Renal pelvis (tissue), 4 donors: ENCODE data around the gene STK39. TPM values are rescaled to one million over a fixed set of nuclear protein-coding genes. Genes with fewer than 3 reads are reported as not detected.

Experiments used
- DNase-seq: peaks from one replicate; pipeline ENCODE4 v3.0.0-alpha.2; 2013
- polyA plus RNA-seq, 3 donors: library from polyadenylated mRNA; unstranded; fragments of 120-200 nt; gene quantifications; one replicate each; pipeline ENCODE4 v1.2.1, GENCODE V29; 2013; ENCODE audit not compliant: insufficient read length in 3 of 3

Gene STK39
- polyA plus RNA-seq, 3 donors = 28.7 to 30.0 (median 30.0) TPM

DNA sequence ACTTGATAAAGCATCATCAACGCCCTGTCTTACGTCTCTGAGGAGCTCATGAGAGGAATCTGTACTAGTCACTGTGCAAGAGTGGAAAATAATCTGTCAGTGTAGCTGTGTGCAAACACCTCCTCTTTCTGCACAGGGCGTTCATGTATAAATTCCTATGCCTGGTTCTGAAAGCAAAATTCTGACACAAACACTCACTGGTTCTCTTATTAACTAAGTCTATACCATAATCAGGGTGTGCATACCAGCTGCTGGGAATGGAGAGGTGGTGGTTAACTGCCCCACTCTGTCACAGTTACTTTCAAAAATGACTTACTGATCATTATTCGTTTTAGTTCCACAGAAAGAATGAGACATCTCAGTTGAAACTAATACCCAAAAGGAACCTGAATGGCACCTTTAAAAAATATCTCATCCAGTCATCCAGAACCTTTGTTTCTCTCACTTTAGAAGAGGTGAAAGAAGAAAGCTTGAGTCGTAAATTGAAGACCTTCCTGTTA, 35.7 kb downstream of the STK39 start:
- no peak for DNase-seq

DNA sequence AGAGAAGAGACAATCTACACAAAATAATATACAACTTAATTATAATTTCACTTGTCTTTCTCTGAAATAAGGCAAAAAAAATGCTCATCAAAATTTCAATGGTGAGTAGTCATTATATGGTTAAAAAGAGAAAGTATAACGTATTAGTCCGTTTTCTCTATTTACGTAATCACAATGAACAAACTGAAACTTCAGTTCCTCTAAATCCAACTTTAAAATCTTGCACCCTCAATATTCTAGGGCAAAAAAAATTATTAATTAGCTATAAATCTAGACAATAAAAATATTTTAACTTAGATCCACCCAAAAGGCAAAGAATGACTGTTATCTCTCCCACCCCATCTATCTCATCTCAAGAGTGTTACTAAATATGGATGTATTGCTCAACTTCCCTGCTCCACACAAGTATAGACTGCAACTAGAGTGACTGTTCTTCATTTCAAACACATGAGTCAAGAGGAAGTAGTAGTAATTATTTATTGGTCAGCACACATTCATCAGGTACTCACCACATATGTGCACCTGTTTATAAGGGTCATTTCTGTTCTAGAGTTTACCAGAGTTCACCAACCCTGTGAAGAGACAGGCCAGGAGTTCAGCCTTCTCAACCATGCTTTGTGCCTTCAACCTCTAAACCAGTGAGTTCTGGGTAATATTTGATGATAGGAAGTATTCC, 36.4 kb downstream of the STK39 start:
- no peak for DNase-seq

DNA sequence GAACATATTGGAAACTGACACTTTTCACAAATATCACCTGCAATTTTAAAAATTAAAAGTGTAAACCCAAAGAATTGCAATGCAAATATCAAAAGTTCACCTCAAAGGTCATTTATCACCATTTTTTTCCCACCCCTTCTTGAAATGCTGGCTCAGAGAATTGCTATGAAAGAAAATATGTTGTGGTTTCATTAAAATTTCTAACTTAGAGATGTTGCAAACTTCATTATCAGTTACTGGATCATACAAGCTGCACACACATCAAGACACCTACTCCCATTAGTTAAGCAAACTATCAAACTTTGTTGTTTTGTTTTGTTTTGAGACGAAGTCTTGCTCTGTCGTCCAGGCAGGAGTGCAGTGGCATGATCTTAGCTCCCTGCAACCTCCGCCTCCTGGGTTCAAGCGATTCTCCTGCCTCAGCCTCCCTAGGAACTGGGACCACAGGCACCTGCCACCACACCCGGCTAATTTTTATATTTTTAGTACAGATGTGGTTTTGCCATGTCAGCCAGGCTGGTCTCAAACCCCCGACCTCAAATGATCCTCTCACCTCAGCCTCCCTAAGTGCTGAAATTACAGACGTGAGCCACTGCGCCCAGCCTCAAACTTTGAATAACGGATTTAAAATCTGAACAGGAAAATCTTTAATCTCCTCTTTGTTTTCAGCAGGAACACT, 37.0 kb downstream of the STK39 start:
- DNase-seq = no peak

DNA sequence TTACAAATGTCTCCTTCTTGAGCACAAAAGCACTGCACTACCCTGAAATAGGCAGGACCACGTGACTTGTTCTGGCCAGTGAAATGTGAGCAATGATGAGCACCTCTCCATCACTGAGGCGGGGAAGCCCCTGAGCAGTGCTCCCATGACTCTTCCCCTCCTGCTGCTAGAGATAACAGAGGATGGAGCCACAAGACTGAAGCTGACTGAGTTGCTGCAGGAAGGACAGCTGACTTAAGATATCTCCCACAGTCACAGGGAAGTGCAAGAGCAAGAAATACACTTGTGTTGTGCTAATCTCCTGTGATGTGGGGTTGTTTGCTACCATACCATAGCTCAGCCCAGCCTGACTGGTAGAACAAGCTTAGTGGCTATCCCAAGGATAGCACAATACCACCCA, 38.7 kb downstream of the STK39 start:
- DNase-seq = no peak

DNA sequence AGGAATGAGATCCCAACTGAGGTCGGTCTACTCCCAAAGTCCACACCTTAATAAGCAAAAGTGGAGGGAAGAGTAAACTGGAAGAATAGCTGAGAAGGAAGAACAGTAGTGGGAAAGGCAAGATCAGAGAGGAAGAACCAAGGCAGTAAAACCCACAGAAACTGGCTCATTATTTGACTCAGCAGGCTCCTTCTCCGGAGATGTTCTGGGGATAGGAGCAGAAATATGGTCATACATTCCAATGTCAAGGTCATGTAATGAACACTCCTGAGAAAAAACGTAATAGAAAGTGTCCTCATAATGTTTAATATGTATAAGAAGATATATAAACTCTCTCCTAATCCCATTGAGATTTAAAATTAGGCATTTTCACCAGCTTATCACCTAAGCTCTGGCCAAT, 39.5 kb downstream of the STK39 start:
- DNase-seq = no peak

DNA sequence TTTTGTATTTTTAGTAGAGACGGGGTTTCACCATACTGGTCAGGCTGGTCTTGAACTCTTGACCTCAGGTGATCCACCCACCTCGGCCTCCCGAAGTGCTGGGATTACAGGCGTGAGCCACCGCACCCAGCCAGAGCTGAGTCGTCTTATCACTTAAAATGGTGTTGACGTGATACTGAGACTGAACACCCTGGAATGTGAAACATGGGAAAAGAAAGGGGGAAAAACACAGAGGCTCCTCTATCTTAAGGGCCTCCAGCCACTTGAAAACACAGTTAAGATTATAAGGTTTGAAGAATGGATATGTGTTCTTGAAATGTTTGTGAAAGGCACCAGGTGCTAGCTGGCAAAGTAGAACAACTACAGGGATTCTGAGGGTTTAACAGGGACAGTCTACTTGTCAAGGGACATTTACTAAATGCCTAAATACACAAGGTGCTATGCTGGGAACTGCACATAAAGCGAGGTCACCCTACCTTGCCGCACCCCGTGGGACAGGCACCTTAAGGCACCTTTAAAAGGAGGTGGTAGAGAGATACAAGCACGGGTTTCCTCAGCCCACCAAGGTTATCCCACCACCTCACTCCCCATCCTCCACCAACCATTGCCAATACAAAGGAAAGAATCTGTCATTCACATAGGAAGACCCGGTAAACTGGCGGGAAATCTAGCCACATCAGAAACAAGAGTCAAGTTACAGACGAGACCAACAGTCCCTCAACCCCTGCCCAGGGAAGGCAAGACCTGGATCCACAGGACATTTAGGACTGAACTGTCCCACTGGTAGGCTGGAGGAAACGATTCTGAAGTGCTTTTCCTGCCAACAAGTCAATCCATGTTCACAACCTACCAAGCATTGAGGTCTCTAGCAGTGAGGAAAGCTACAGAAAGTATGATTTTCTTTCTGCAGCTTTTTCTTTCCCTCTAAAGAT, 43.4 kb downstream of the STK39 start:
- DNase-seq = no peak

DNA sequence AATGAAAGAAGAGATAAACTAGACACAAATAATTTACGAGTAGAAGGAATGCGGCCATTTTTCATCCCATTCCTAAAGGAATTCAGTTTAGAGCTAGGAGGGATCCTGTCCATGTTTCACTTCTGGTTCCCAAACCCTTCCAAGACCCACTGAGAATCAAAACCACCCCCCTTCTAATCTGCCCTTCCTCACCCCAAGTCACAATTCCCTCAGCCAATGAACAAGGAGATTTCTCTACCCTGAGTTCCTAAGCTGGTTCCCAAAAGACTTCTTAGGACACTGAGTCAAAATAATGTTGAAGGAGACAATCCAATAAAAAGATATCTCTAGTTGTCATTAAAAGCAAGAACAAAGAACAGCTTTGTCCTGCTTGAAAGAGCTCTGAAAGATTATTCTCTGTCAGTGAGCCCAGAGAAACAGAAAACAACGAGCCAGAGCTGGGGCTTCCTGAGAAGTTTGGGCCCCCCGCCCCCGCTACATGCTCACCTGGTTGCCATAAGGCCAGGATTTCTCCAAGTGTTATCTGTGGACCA, 45.7 kb downstream of the STK39 start:
- DNase-seq = no peak

DNA sequence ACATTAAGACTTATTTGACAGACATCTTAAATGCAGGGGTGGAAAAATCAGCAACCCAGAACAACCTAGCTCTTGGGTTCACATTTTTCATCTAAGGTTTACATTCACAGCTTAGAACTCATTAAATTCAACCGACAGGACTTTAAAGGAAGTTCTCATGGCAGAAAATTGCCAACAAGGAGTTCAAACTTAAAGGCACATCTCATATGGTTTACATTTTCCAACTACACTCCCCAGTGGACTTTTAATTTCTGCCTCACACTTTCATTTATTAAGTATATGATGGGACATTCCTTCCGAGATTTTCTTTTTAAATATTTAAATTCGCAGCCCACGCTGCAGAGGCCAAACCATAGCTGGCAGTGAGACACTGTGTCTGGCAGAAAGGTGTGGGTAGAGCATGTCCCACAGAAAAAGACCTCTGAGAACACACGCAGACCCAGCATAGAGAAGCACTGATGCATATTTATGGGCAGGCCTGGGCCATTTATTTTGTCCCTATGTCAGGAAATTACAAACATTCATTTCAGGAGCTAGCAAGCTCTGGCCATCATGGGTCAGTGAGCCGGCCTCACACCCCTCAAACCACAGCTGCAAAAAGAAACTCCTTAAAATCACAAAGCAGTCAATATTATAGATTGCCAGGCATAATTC, 46.3 kb downstream of the STK39 start:
- peak; percentile 72 for DNase-seq

DNA sequence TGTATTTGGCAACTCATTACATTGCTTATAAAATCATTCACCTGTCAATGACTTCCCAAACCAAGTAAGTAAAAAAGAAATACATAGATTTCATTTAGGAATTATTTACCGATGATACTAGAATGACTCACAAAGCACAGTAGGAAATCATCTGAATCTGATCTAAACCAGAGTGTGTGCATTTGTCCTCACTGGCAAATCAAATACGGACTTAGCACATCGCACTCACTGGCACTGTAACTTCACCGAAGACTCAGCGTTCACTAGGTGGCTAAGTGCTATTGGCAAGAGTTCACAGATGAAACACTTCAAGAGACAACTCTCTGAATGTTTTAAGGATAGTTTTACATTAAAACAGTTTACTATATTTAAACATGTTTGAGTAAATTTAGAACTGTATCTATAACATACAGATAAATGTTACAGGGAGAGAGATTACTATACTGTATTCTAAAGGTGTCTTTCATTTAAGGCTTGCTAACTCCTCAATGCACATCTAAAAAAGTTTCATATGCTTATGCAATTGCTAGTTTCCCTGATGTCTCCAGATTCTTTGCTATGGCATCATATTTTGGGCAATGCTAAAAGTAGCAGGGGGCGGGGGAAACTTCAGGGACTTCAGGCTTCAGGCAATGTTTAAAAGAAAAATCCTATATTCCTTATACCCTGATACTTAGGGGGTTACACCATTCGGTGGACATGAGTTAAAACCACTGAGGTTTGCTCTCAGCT, 48.8 kb downstream of the STK39 start:
- no peak for DNase-seq

DNA sequence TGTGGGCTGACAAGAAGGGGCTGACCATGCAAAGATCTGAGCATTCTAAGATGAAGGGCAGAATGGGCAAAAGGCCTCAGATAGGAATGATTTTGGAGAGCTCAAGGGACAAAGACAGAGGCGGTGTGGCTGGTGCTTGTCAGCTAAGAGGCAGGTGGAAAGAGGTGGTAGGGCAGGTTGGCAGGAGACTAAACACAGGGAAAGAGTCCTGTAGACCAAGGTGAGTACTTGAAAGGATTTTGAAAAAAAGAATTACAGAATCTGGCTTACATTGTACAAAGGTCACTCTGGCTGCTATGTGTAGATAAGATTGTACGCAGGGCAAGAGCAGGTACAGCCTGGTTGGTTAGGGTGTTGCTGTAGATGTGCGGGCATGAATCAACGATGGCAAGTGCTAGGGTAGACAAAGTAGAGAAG, 50.6 kb downstream of the STK39 start:
- no peak for DNase-seq

DNA sequence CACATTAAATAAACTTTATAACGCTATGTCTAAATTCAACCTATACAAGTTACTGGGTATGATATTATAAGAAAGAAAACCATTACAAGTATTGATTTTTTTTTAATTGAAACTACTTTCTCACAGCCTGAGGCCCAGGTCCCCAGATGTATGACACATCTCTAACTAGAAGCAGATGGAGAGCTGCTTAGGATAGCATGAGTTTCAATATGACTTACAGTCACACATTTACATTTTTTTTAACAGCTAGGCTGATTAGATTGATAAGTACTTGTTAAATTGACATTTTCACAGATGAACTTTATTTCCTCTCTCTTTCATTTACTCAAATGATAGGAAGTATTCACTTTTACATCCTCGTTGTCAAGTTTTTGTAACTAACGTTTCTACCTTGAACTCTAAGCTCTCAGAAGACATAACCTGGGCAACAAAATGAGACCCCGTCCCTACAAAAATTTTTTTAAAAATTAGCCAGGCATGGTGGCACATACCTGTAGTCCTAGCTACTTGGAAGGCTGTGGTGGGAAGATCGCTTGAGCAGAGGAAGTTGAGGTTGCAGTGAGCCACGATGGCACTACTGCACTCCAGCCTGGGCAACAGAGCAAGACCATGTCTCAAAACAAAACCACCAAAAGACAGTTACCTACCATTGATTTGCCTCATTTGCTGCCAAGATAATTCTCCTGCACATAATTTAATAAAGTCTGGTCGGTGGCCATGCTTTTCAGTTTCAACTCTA, 52.4 kb downstream of the STK39 start:
- DNase-seq = no peak

DNA sequence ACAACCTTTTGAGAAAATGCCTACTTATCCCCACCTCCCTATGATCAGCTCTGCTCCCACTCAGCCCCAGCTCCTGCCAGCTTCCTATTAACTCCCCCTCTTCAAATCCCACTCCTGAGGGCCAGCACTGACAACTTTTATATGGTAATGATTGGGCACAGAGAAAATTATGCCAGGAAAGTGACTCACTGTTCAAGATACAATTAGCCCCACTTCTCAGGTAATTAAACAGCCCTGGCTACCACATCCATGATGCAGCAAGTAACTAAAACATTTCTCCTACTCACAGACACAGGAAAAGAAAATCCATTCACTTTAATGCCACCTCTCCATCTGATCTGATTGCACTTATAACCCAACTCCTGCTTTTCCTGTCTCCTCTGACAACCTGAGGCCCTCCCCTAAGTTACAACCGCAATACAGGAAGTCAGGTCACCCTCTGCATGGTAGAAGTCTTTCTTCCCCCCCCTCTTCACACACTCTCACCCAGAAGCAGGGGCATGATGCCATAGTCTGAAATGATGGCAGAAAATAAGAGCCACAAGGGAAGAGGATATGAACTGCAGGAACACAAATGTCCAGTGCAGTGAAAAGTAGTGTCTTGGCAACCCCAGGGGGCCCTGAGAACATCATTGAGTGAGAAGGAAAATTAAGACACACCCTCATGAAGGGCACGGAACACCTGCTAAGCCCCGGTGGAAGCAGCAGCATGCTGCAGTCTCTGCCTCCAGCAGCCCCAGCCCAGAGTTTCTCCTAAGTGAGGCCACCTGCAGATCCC, 54.4 kb downstream of the STK39 start:
- no peak for DNase-seq

DNA sequence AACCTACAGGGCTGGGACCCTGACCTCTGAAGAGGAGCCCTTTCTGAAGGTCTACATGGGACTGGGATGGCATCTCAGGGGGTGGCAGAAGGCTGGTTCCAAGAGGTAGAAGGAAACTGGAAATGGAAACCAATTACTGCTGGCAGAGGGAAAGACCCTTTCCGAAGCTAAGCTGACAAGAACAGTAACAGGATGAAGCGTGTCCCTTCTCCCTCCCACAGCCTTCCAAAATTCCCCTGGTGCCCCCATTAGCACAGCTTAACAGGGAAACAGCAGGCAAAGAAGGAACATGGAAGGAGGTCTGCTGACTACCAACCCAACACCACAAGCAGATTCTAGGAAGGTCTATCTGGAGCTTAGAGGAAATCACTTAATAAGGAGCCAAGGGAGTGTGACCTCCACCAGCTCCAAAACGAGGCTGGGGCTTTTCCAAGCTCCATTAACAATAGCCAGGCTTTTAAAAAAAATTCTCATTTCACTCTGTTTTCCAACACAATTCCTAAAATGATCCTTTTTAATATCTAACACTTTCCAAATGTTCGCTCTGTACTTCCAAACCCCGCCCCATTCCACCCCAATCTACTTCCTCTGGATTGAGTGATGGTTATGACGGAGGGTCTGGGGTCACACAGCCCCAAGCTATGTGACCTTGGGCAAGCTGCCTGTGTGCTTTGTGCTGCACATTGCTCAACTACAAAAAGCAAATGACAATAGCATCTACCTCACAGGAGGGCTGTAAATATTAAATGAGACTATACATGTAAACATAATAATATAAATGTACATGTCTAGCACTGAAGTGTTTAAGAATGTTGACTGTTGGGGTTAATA, 55.2 kb downstream of the STK39 start:
- DNase-seq = no peak

DNA sequence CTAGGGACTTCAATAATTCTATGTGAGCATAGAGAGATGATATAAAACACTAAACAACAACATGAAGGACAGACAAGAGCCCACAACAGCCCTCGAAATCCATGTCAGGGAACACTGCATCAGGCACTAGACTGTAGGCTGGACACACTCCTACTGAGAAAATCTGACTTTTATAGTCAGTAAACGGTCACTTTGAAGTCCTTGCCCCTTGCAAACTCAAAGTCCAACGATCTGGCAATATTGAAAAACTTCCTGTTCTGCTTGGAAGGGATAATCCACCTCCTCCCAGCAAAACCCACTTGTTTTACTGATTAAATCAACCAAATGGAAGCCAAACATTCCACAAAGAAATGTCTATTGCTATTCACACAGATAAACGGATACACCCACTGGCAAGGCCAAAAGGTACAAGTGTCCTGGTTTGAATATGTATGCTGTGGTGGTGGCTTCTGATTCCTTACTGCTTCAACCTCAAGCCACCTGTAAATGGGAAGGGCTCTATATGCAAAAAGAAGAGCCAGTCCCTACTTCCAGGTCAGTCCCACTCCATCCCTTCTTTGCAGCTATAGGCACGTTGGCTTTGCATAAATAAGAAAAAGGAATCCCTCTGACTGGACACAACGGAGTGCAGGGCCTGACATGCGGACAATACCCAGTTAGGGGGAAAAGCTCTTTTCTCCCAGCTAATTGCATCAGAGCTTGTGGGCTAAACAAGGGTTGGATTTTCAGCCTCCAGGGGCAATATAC, 56.6 kb downstream of the STK39 start:
- no peak for DNase-seq

DNA sequence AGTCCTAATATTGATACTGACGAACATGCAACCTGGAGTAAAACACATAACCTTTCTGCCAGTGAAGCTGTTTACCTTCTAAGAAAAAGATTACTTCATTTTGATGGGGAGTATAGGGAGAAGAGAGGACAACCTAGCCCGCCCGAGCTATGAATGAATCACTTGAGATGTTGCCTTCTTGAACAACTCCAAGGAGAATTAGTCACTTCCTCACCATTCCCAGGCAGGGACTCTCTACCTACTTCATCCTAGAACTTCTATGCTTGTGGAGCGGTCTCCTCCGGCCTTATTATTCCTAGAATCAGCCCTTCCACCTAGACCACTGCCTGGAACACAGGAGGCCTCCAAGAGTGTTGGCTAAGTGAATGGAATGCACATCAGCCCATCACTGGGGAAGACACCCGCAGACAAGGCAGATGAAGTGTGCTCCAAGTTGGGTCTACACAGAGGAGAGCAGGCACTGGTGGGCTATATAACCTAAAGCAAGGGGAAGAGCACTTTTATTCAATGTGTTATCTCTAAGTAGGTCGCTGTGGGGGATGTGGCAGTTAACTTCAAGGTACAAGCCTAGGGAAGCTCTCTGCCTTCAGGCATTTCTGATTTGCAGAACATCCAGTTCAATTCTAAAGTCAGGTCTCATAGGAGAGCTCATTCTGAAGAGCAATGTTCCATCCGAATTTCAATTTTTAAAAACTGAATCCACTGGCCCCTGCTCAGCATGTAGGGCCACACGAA, 57.4 kb downstream of the STK39 start:
- no peak for DNase-seq

DNA sequence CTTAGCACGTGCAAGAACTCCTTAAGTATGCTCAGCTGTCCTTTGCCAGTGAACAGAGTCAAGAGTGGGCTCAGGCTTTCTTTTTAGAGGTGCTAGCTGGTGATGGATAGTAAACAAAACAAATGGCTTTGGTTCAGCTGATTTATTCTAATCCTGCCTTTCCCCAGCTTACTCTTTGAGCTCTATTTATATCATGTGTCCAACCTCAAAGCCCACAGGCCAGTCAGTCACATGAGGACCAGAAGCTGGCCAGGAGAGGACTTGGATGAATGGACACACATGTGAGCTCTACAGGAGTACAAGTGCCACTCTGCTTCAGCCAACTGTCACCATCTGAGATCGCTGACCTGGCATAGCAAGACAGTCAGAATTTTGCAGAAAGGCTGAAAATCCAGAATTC, 59.4 kb downstream of the STK39 start:
- DNase-seq = no peak

DNA sequence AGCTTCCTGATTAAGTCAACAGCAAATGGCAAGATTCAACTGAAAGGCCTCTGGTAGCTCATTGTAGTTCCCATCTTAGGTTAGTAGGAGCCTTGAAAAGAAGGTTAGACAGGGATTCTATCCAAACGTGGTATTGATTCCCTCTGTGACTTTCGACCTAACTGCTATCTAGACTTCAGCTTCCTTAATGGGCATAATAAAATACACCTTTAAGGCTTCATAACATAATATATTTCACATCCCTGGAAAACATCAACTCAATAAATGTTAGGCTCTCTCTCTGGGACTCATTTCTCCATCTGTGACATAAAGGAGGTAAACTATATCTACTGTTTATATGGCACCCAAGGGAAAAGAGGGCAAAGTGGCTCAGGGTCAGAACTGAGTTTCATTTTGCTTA, 60.9 kb downstream of the STK39 start:
- DNase-seq = no peak
